Activated gamma-delta T cell treated with Interleukin-2 at 50 U/mL for 16 hours (primary cell): Measurements from ENCODE around the gene IL16.
"Not testable (repeated sequence)": the region's sequence is repeated elsewhere in the genome, so short reads cannot be mapped to it uniquely, and the experiment has no call there.

Source experiments
- DNase-seq: peaks from one replicate; pipeline ENCODE4 v3.0.0-alpha.2; 2020

The IL16 gene

GRCh38 chr15:81346611-81347010 lies 149.9 kb downstream of the IL16 start:
- no peak for DNase-seq

GRCh38 chr15:81347910-81348309 lies 151.2 kb downstream of the IL16 start:
- no peak for DNase-seq

GRCh38 chr15:81348691-81349090 lies 152.0 kb downstream of the IL16 start:
- not testable (repeated sequence) for DNase-seq

GRCh38 chr15:81349271-81349670 lies 152.6 kb downstream of the IL16 start:
- DNase-seq: no peak

GRCh38 chr15:81351651-81352050 lies 155.0 kb downstream of the IL16 start:
- no peak for DNase-seq

- DNase-seq: no peak
Observed at GRCh38 chr15:81356252-81356651, 159.6 kb downstream of the IL16 start.

GRCh38 chr15:81357180-81357686 lies 160.6 kb downstream of the IL16 start:
- DNase-seq: no peak

- DNase-seq: no peak
Observed at GRCh38 chr15:81358248-81358647, 161.6 kb downstream of the IL16 start.

GRCh38 chr15:81360491-81360890 lies 163.8 kb downstream of the IL16 start:
- no peak for DNase-seq

- DNase-seq: no peak
Observed at GRCh38 chr15:81361891-81362290, 165.2 kb downstream of the IL16 start.

GRCh38 chr15:81362790-81363189 lies 166.1 kb downstream of the IL16 start:
- DNase-seq: no peak

- DNase-seq: no peak
Observed at GRCh38 chr15:81363276-81363675, 166.6 kb downstream of the IL16 start.
